ENCODE data around the gene PDE6D.
A peak's percentile ranks its signal among the peaks of the same experiment; 100 is the strongest.

Gene PDE6D

GRCh38 chr2:231781798-231782726, 980 bp upstream of the PDE6D start:
- H2AFZ ChIP-seq (ENCODE audit: low read depth) = peak overlapping the region; percentile 62
- peak overlapping the region; percentile 16; the same call in 1 of the 2 replicates for H3K27ac ChIP-seq
- peaks cover 26% of the 10 kb centered on the region for H3K4me1 ChIP-seq (ENCODE audit: low read depth, poor library complexity, severe bottlenecking)

GRCh38 chr2:231780123-231780908, 766 bp downstream of the PDE6D start:
- no peak overlapping the region for H3K27ac ChIP-seq
- no peaks in the 10 kb centered on the region for H3K27me3 ChIP-seq (ENCODE audit: insufficient read depth, low read depth)
- H3K4me2 ChIP-seq = peak overlapping the region; percentile 76
- no peaks in the 10 kb centered on the region; the same call in 1 of the 2 replicates for H3K79me2 ChIP-seq (ENCODE audit: insufficient read depth, low read depth)
- H3K36me3 ChIP-seq (ENCODE audit: insufficient read depth) = no peaks in the 10 kb centered on the region
- H3K4me3 ChIP-seq (IDR thresholded peaks at IDR 0.05; ENCODE audit: insufficient read depth, low read depth, low read length) = peak overlapping the region; percentile 9
- H3K9ac ChIP-seq = peak overlapping the region; percentile 40; the same call in 1 of the 2 replicates
- H2AFZ ChIP-seq (ENCODE audit: low read depth) = peak overlapping the region; percentile 62
- peaks cover 18% of the 10 kb centered on the region for H3K4me1 ChIP-seq (ENCODE audit: low read depth, poor library complexity, severe bottlenecking)
- H4K20me1 ChIP-seq (ENCODE audit: insufficient read depth) = no peaks in the 10 kb centered on the region
- TF ChIP-seq CTCF (conservative IDR thresholded peaks at IDR 0.05; ENCODE audit: low read depth, low read length) = no peak

More at GRCh38 chr2:231781798-231782726, 980 bp upstream of the PDE6D start:
- no peak for TF ChIP-seq CTCF (conservative IDR thresholded peaks at IDR 0.05; ENCODE audit: low read depth, low read length)
- no peaks in the 10 kb centered on the region for H3K27me3 ChIP-seq (ENCODE audit: insufficient read depth, low read depth)
- no peaks in the 10 kb centered on the region for H3K36me3 ChIP-seq (ENCODE audit: insufficient read depth)
- no peak overlapping the region for H3K4me3 ChIP-seq (IDR thresholded peaks at IDR 0.05; ENCODE audit: insufficient read depth, low read depth, low read length)
- H3K79me2 ChIP-seq (ENCODE audit: insufficient read depth, low read depth) = peaks cover 6% of the 10 kb centered on the region
- peak overlapping the region; percentile 82 for H3K4me2 ChIP-seq
- H4K20me1 ChIP-seq (ENCODE audit: insufficient read depth) = no peaks in the 10 kb centered on the region
- peak overlapping the region; percentile 40; the same call in 1 of the 2 replicates for H3K9ac ChIP-seq

- no peaks in the 10 kb centered on the region for H3K27me3 ChIP-seq (ENCODE audit: insufficient read depth, low read depth)
- H3K9ac ChIP-seq = no peak overlapping the region
- H3K4me3 ChIP-seq (IDR thresholded peaks at IDR 0.05; ENCODE audit: insufficient read depth, low read depth, low read length) = no peak overlapping the region
- TF ChIP-seq CTCF (conservative IDR thresholded peaks at IDR 0.05; ENCODE audit: low read depth, low read length) = no peak
- H3K4me1 ChIP-seq (ENCODE audit: low read depth, poor library complexity, severe bottlenecking) = peaks cover 51% of the 10 kb centered on the region
- no peaks in the 10 kb centered on the region for H4K20me1 ChIP-seq (ENCODE audit: insufficient read depth)
- H3K79me2 ChIP-seq (ENCODE audit: insufficient read depth, low read depth) = 0 out of 2 replicates have a peak, but pooled peaks cover 4% of the 10 kb centered on the region
- no peaks in the 10 kb centered on the region for H3K36me3 ChIP-seq (ENCODE audit: insufficient read depth)
- H3K27ac ChIP-seq = peak overlapping the region; percentile 39; the same call in 1 of the 2 replicates
- H3K4me2 ChIP-seq = peak overlapping the region; percentile 27
- no peak overlapping the region for H2AFZ ChIP-seq (ENCODE audit: low read depth)
Observed at GRCh38 chr2:231769170-231770136, 11.6 kb downstream of the PDE6D start.
